Mucosa of stomach (tissue), 1 donor: ENCODE results near the gene PRR14.

Experiments used
- H3K27me3 ChIP-seq: one replicate; pipeline ENCODE4 v1.7.0; 2013; ENCODE audit warnings: mild to moderate bottlenecking, low read length; ENCODE audit not compliant: control insufficient read depth, insufficient read depth
- H3K36me3 ChIP-seq: one replicate; pipeline ENCODE4 v1.7.0; 2013; ENCODE audit warnings: low read length; ENCODE audit not compliant: control insufficient read depth, insufficient read depth
- H3K4me1 ChIP-seq: one replicate; pipeline ENCODE4 v1.7.0; 2013; ENCODE audit warnings: mild to moderate bottlenecking, low read length; ENCODE audit not compliant: control insufficient read depth, insufficient read depth
- H3K4me3 ChIP-seq: one replicate; pipeline ENCODE4 v1.7.0; 2013; ENCODE audit warnings: low read length
- H3K9ac ChIP-seq: one replicate; pipeline ENCODE4 v1.7.0; 2013; ENCODE audit warnings: mild to moderate bottlenecking, low read length, moderate library complexity
- H3K9me3 ChIP-seq: one replicate; pipeline ENCODE4 v1.7.0; 2013; ENCODE audit warnings: mild to moderate bottlenecking, low read length, moderate library complexity; ENCODE audit not compliant: control insufficient read depth
- donor health status: Pancreatic carcinoma.

Gene PRR14

DNA sequence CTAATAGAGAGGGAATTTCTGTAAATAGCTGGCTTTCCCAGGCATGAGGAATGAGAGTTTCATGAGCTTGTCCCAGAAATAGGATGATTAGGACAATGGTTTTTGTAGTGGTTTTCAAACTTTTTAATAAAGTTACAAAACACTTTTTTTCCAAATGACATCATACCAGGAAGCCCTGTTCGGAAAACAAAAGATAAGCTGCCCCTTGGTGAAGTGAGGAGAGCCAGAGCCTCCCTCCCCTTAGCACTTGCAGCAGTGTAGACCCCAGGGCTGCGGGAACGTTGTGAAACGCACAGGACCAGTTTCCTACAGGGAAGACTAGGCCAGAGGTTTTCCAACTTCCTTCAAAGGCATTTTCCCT lies 15.1 kb downstream of the PRR14 start:
- no peaks in the 10 kb centered on the region for H3K9me3 ChIP-seq
- H3K4me1 ChIP-seq = peaks cover 6% of the 10 kb centered on the region
- H3K4me3 ChIP-seq = no peak overlapping the region
- no peak overlapping the region for H3K9ac ChIP-seq
- H3K36me3 ChIP-seq = peaks cover 22% of the 10 kb centered on the region
- no peaks in the 10 kb centered on the region for H3K27me3 ChIP-seq

DNA sequence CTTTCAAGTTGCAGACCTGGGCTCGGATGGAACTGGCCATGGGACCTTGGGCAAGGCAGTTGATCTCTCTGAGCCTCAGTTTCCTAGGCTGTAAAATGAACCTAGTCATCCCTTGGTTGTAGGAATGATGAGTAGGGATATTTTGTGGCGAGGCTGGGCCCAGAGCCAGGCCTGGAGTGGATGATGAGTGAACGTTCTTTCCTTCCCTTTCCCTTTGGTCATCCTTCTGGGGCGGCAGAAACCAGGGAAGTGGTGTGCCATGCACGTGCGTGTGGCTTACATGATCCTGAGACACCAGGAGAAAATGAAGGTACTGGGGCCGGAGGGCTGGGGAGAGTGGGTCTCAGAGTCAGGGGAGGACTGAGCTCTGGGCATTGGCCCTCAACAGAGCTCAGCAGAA lies 15.9 kb downstream of the PRR14 start:
- no peak overlapping the region for H3K4me3 ChIP-seq
- no peaks in the 10 kb centered on the region for H3K9me3 ChIP-seq
- no peaks in the 10 kb centered on the region for H3K27me3 ChIP-seq
- no peaks in the 10 kb centered on the region for H3K4me1 ChIP-seq
- peaks cover 22% of the 10 kb centered on the region for H3K36me3 ChIP-seq
- no peak overlapping the region for H3K9ac ChIP-seq

DNA sequence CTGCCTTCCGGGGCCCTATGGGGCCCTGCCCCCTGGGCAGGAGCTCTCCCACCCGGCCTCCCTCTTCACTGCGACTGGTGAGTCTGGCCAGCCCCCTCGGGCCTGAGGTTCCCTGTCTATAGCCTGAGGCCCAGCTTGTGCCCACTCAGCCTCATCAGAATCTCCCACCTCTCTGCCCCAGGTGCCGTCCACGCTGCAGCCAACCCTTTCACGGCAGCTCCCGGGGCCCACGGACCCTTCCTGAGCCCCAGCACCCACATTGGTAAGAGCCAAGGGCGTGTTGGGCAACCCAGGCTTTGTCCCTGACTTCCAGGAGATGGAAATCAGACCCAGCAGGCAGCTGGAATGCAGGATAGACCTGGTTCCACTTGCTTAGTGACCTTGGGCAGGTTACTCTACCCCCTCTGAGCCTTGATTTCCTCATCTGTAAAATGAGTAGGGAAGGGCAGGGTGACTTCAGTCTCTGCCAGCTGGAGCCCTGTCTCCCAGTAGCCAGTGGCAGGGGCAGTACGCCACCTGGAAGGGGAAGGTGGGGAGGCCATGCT lies 16.7 kb downstream of the PRR14 start:
- Histone ChIP-seq H3K4me3 (no peak overlapping the region), H3K36me3 (peaks cover 19% of the 10 kb centered on the region), H3K4me1 (no peaks in the 10 kb centered on the region), H3K9ac (no peak overlapping the region), H3K9me3 (no peaks in the 10 kb centered on the region), H3K27me3 (no peaks in the 10 kb centered on the region)

DNA sequence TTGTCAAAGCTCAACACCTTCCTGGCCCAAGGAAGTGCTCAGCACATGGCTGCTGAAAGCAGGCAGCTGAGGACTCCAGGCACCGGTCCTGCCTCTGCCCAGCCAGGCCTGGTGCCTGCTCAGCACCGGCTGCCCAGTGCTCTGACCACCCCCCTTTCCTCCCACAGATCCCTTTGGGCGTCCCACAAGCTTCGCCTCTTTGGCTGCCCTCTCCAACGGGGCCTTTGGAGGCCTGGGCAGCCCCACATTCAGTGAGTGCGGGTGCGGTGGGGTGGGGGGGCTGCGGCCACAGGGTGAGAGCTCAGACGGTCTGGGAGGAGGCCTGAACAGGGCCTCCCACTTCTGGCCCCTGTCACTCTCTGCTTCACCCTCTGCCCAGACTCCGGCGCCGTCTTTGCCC lies 17.6 kb downstream of the PRR14 start:
- no peaks in the 10 kb centered on the region for H3K27me3 ChIP-seq
- H3K36me3 ChIP-seq = peaks cover 19% of the 10 kb centered on the region
- H3K4me1 ChIP-seq = no peaks in the 10 kb centered on the region
- H3K9me3 ChIP-seq = no peaks in the 10 kb centered on the region
- no peak overlapping the region for H3K4me3 ChIP-seq
- no peak overlapping the region for H3K9ac ChIP-seq

DNA sequence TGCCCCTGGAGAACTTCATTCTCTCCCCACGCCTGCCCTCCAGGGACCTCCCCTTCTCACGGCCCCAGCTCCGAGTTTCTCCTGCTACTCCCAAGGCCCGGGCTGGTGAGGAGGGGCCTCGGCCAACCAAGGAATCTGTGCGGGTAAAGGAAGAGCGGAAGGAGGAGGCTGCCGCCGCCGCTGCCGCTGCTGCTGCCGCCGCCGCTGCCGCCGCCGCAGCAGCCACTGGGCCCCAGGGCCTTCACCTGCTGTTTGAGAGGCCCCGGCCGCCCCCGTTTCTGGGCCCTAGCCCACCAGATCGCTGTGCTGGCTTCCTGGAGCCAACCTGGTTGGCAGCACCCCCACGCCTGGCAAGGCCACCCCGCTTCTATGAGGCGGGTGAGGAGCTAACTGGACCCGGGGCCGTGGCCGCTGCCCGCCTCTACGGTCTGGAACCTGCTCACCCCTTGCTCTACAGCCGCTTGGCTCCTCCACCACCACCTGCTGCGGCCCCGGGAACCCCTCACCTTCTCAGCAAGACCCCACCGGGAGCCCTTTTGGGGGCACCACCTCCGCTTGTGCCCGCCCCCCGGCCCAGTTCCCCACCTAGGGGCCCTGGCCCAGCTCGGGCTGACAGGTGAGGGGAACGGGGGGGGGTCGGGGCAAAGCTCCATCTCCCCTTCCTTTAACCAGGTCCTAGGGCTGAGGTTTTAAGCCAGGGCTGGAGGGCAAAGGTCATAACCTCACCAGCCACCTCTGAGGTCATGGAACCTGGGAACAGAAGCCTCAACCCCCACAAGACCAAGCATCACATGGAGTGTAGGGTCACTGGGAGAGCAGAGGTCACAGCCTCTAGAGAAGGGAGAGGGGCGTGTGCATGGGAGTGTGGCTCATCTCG lies 18.5 kb downstream of the PRR14 start:
- H3K27me3 ChIP-seq = no peaks in the 10 kb centered on the region
- peaks cover 19% of the 10 kb centered on the region for H3K36me3 ChIP-seq
- H3K4me3 ChIP-seq = no peak overlapping the region
- no peaks in the 10 kb centered on the region for H3K9me3 ChIP-seq
- H3K4me1 ChIP-seq = no peaks in the 10 kb centered on the region
- H3K9ac ChIP-seq = no peak overlapping the region

DNA sequence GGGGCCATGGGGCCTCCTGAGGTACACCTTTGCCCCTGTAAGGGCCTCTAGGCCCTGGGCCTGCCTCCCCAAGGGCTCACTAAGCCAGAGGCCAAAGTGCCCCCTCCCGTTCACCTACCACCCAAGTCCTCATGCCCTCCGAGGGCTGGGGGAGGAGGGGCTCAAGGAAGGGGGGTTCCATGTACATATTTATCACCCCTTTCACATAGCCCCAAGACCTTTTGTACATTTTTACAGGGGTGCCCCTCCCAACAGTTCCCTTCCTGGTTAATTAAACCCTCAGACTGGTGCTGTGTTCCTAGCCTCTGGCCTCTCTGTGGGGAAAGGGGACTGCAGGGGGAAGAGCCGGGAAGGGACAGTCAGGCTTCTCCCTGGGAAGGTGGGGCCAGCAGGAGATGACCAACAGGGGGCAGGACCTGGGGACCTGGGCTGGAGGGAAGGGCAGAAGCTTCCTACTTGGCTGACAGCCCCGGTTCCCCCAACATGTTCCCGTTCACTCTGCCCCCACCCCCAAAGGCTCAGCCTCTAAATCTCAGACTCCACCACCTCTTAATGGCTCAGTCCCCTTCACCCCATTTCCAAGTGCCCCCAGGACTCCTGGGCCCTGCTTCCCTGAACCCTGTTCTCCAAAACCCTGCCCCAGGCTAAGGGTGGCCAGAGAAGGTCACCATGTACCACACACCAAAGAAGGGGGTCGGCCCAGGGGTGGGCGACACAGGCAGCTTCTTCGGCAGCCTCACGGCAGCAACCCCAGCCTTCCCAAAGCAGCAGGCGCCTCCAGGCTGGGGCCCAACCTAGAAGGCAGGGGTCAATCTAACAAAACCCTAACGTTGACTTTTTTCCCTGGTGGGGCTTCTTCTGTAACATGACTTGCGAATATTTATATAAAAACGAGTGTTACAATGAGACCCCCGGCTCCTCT lies 19.4 kb downstream of the PRR14 start:
- peaks cover 15% of the 10 kb centered on the region for H3K36me3 ChIP-seq
- H3K4me1 ChIP-seq = no peaks in the 10 kb centered on the region
- no peak overlapping the region for H3K4me3 ChIP-seq
- no peaks in the 10 kb centered on the region for H3K27me3 ChIP-seq
- H3K9ac ChIP-seq = no peak overlapping the region
- no peaks in the 10 kb centered on the region for H3K9me3 ChIP-seq

DNA sequence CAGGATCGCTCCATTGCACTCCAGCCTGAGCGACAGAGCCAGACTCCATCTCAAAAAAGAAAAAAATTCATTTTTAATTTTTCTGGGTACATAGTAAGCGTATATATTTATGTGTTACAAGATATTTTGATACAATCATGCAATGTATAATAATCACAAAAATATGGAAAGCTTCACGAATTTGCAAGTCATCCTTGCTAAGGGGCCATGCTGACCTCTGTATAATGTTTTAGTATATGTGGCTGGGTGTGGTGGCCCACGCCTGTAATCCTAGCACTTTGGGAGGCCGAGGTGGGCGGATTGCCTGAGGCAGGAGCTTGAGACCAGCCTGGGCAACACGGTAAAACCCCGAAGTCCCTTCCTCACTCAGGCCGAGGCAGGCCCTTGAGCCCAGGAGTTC lies 24.4 kb downstream of the PRR14 start:
- Histone ChIP-seq H3K4me3 (no peak overlapping the region), H3K9me3 (no peaks in the 10 kb centered on the region), H3K27me3 (no peaks in the 10 kb centered on the region), H3K4me1 (no peaks in the 10 kb centered on the region), H3K9ac (no peak overlapping the region), H3K36me3 (no peaks in the 10 kb centered on the region)

DNA sequence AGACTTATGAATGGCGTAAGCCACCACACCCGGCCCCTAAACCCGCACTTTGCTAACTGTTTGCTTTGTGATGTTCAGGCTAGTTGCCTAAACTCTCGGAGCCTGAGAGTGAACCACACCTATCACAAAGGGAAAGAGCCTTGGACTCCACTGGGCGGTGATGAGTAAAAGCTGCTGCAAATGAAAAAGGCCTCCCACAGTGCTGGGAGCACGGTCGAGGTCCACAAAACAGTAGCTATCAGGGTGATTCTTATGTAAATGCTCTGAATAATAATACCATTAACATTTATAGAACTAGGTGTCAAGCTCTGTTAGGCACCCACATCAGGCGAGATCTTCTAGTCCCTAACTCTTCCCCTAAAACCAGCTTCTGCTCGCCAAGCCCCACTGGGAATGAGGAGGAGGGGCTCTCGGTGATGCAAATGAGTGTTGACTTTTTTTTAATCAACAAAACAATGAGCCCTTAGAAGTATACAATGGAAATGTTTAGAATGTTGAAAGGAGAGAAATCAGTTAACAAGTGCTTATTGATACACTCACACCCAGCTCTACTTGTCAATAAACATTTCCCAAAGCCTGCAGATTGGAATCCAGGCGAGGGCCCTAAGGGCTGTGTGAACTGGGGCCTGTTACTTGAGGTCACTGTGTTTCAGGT lies 27.3 kb downstream of the PRR14 start:
- Histone ChIP-seq H3K4me1 (no peaks in the 10 kb centered on the region), H3K4me3 (no peak overlapping the region), H3K27me3 (no peaks in the 10 kb centered on the region), H3K9ac (no peak overlapping the region), H3K9me3 (no peaks in the 10 kb centered on the region), H3K36me3 (no peaks in the 10 kb centered on the region)

DNA sequence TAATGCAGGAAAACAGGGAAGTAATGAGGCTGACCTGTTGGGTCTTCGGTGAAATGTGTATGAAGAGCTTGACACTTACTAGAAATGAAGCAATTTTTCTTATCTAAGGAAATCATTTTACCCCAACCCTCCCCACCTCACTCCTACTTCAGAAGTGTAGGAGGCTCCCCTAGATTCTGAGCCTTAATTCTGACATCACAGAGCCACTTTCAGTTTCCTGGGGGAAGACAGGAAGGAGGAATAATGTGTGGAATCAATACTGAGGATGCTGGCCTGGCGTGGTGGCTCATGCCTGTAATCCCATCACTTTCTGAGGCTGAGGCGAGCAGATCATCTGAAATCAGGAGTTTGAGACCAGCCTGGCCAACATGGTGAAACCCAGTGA lies 27.8 kb downstream of the PRR14 start:
- Histone ChIP-seq H3K4me3 (no peak overlapping the region), H3K27me3 (no peaks in the 10 kb centered on the region), H3K36me3 (no peaks in the 10 kb centered on the region), H3K9ac (no peak overlapping the region), H3K9me3 (no peaks in the 10 kb centered on the region), H3K4me1 (no peaks in the 10 kb centered on the region)

DNA sequence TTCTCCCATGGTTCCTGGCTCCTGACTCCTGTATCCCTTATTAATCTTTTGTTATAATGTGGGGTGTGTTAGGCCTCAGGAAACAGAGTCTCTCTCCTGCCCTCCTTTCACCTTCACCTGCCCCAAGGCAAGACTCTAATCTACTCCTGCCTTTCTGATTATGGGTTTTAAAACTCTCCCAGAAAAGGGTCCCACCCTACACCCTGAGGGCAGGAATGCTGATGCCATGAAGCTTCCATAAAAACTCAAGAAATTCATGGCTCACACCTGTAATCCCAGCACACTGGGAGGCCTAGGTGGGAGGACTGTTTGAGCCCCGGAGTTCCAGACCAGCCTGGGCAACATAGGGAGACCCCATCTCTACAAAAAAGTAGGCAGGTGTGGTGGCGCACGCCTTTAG lies 29.6 kb downstream of the PRR14 start:
- Histone ChIP-seq H3K4me3 (no peak overlapping the region), H3K9me3 (no peaks in the 10 kb centered on the region), H3K9ac (no peak overlapping the region), H3K36me3 (no peaks in the 10 kb centered on the region), H3K27me3 (no peaks in the 10 kb centered on the region), H3K4me1 (no peaks in the 10 kb centered on the region)

DNA sequence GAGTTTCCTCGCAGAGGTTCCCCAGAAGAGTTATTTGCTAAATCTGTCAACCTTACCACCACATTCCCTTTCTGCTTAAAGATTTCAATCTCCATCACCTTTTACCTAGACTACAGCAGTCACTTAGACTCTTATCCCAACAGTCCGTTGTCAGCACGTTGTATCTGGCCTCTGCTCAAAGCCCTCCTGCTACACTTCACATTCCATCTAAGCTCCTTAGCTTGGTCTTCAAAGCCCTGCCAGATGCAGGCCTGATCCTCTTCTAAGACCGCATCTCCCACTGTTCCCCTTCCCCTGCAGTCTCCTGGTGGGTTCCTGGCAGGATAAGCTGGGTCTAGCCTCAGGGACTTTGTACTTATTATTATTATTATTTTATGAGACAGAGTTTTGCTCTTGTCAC lies 37.9 kb downstream of the PRR14 start:
- Histone ChIP-seq H3K27me3 (no peaks in the 10 kb centered on the region), H3K4me1 (no peaks in the 10 kb centered on the region), H3K36me3 (no peaks in the 10 kb centered on the region), H3K9ac (no peak overlapping the region), H3K9me3 (no peaks in the 10 kb centered on the region), H3K4me3 (no peak overlapping the region)

DNA sequence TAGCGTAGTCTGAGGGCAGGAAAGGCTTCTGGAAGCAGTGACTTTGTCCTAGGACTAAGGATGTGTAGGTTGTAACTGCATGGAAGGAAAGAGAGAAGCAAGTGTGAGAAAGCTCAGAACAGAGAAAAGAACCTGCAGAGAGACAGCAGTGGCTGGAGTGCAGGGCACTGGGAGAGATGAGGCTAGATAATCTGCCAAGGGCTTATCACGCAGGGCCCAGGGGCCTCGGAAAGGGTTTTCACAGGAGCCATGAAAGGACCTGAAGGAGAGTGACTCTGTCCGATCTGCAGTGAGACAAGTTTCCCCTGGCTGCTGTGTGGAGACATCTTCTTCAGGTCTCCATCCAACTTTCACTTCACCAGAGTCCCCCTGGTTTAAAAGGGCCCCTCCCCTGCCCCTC lies 41.1 kb downstream of the PRR14 start:
- Histone ChIP-seq H3K27me3 (no peaks in the 10 kb centered on the region), H3K9me3 (no peaks in the 10 kb centered on the region), H3K36me3 (no peaks in the 10 kb centered on the region), H3K4me3 (no peak overlapping the region), H3K9ac (no peak overlapping the region), H3K4me1 (no peaks in the 10 kb centered on the region)
